Fibroblast of skin of left quadriceps (primary cell): Measurements from ENCODE around the gene METTL25.

Experiments used
- DNase-seq, 2 experiments: peaks; one replicate each; pipeline ENCODE4 v3.0.0-alpha.2; 2013; ENCODE audit warnings: low read depth in 2 of 2

Gene METTL25

DNA sequence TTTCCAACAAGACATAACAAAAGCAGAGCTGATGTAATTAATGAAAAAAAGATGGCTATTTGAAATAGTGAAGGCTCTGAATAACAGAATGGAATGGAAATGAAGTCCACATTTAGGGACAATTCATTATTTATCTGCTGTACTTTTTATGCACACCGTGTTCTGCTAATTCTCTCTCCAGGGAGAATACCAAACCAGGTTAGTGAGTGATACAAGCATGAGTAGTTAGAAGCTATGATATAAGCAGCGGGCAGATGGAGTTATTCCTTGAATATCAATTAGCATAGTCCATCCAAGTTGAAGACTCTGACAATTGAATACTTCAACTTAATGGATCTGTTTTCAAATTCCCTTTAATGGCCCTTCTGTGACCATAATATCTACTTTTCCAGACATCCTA, 166.3 kb downstream of the METTL25 start:
- no peak for DNase-seq

DNA sequence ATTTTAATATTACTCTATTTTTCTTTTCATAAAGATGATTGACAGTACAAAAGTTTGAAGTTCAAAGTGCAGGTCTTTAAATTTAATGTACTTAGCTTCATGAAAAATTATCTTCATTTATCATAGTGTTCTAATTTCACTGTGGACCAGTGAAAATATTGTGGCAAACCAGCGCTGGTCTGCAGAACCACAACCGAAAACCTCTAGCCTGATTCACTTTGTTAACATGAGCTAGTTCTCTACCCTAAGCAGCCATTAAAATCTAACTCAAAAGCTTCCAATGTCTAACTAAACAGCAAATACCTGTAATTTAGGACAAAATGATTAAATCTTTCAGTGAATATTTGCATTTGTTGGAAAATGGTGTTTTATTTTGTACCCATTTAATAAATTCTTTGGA, 167.3 kb downstream of the METTL25 start:
- no peak for DNase-seq

DNA sequence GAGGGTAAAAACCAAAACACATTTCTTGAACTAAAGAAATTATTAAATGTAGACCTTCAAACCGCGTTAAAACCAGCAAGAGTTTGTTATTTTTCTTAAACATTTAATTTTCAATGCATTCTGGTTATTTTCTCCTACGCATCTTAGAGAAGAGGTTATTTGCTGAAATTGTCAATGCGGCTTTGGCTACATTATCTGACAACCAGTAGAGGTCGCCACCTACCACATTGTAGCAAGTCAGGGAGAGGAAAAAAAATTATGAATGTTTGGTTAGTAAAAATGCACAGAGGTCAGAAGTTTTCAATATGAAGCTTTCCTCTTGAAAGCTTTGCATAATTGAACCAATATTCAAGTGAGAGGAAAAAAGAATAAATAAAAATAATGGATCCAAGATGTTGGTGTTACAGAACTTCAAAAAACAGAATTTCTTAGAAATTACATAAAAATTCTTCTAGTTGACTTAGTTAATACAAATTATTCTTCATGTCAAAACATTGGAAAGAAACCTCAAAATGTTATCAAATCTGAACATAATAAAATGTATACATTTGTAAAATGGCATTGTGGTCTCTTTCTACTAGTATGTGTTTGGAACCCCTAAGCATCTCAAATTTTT, 168.9 kb downstream of the METTL25 start:
- DNase-seq, result peak; percentile 31 to 37
